Testis (tissue), 3 donors: ENCODE results near the gene RALGPS2. TPM values are rescaled to one million over a fixed set of nuclear protein-coding genes. Genes with fewer than 3 reads are reported as not detected.

Experiments
- DNase-seq: peaks from one replicate; pipeline ENCODE4 v3.0.0-alpha.2; 2019
- H3K27ac ChIP-seq, 2 donors: fragments of 200-600 bp; sonication (generic); one replicate each; pipeline ENCODE4 v1.5.1; 2019
- H3K27me3 ChIP-seq: fragments of 200-600 bp; sonication (generic); one replicate; pipeline ENCODE4 v1.5.1; 2019
- H3K36me3 ChIP-seq: fragments of 200-600 bp; sonication (generic); one replicate; pipeline ENCODE4 v1.5.1; 2017; ENCODE audit warnings: low read depth; ENCODE audit errors: missing control alignments
- H3K4me1 ChIP-seq: fragments of 200-600 bp; sonication (generic); one replicate; pipeline ENCODE4 v1.5.1; 2019
- H3K4me3 ChIP-seq, 2 donors: fragments of 200-600 bp; sonication (generic); one replicate each; pipeline ENCODE4 v1.5.1; 2017 to 2019
- H3K9me3 ChIP-seq: fragments of 200-600 bp; sonication (generic); one replicate; pipeline ENCODE4 v1.5.1; 2017
- CTCF ChIP-seq, 3 experiments: fragments of 450-650 bp in 2 of 3; fragments of 200-600 bp in 1 of 3; sonication (generic) in 1 of 3; IDR thresholded peaks; one replicate each; pipeline ENCODE4 v1.5.1; 2016 to 2019; ENCODE audit warnings: antibody characterized with exemption in 3 of 3, mild to moderate bottlenecking in 2 of 3, moderate library complexity in 1 of 3
- POLR2A ChIP-seq: fragments of 450-650 bp; IDR thresholded peaks from one replicate; pipeline ENCODE4 v1.6.1; 2017; ENCODE audit warnings: antibody characterized with exemption, mild to moderate bottlenecking, moderate library complexity
- WGBS, 2 donors: methylation state at CpG; one replicate each; pipeline ENCODE4 v1.1.5; 2018; 5-methylcytosine and 5-hydroxymethylcytosine counted together
- intact Hi-C: fragments of 100-400 bp; cut with DNase I; formaldehyde crosslinking; loops from one replicate; pipeline ENCODE4 v1.15.1; 2023; ENCODE audit warnings: low total_unique reads
- polyA plus RNA-seq: library from polyadenylated mRNA; stranded (reverse); fragments of 350-450 nt; fragmentation: Illumina TruSeq; extraction: RNeasy Lipid Tissue Mini Kit (QIAGEN cat#74804); gene quantifications from one replicate; pipeline ENCODE4 v1.2.3, GENCODE V29; 2014; ENCODE audit warnings: low read depth, low replicate concordance; ENCODE audit not compliant: insufficient read depth
- total RNA-seq, 2 donors: library from RNA; depleted of rRNA; stranded (reverse); fragments of >200 nt; gene quantifications; one replicate each; pipeline ENCODE4 v1.2.3, GENCODE V29; 2016

RALGPS2 gene
- total and polyA plus RNA-seq, 3 donors from 2014 or later = 56.3 to 224 (median 78.6) TPM

- 46 to 57% methylated on average over 5 of the region's 5 CpGs for WGBS, 2 donors
- intact Hi-C loops = no loop called here
- H3K9me3 ChIP-seq = no peaks in the 10 kb centered on the region
- TF ChIP-seq POLR2A (no peak), CTCF (IDR thresholded peaks at IDR 0.05) (no peak)
- no peaks in the 10 kb centered on the region for H3K27me3 ChIP-seq
- H3K4me1 ChIP-seq = peaks cover 26% of the 10 kb centered on the region
- DNase-seq = no peak
- peak overlapping the region in 1 of 2 donors; percentile 77 for H3K27ac ChIP-seq
- no peak overlapping the region for H3K4me3 ChIP-seq
- H3K36me3 ChIP-seq = no peaks in the 10 kb centered on the region
These were observed 208.1 kb downstream of the RALGPS2 start for GRCh38 chr1:178933105-178933561.

- intact Hi-C loops = no loop called here
- H3K4me3 ChIP-seq = no peak overlapping the region
- 70 to 79% methylated on average over 6 of the region's 6 CpGs for WGBS, 2 donors
- no peak for TF ChIP-seq POLR2A
- TF ChIP-seq CTCF (IDR thresholded peaks at IDR 0.05) = no peak
- no peaks in the 10 kb centered on the region for H3K9me3 ChIP-seq
- H3K27ac ChIP-seq = peak overlapping the region in 1 of 2 donors; percentile 77
- no peak for DNase-seq
- H3K36me3 ChIP-seq = no peaks in the 10 kb centered on the region
- H3K27me3 ChIP-seq = no peaks in the 10 kb centered on the region
- H3K4me1 ChIP-seq = peaks cover 34% of the 10 kb centered on the region
These were observed 208.9 kb downstream of the RALGPS2 start for GRCh38 chr1:178933709-178934490.

GRCh38 chr1:178934546-178934945 lies 209.5 kb downstream of the RALGPS2 start:
- H3K4me3 ChIP-seq = no peak overlapping the region
- no peak for TF ChIP-seq POLR2A
- no peak for TF ChIP-seq CTCF (IDR thresholded peaks at IDR 0.05)
- no peaks in the 10 kb centered on the region for H3K27me3 ChIP-seq
- 71 to 80% methylated on average over 3 of the region's 3 CpGs for WGBS, 2 donors
- H3K9me3 ChIP-seq = no peaks in the 10 kb centered on the region
- intact Hi-C loops = no loop called here
- no peaks in the 10 kb centered on the region for H3K36me3 ChIP-seq
- H3K27ac ChIP-seq = no peak overlapping the region
- H3K4me1 ChIP-seq = peaks cover 37% of the 10 kb centered on the region
- DNase-seq = no peak

GRCh38 chr1:178935610-178936009 lies 210.6 kb downstream of the RALGPS2 start:
- Histone ChIP-seq H3K27ac (no peak overlapping the region), H3K4me3 (no peak overlapping the region), H3K36me3 (no peaks in the 10 kb centered on the region), H3K4me1 (peaks cover 39% of the 10 kb centered on the region), H3K9me3 (no peaks in the 10 kb centered on the region), H3K27me3 (no peaks in the 10 kb centered on the region)
- TF ChIP-seq POLR2A (no peak), CTCF (IDR thresholded peaks at IDR 0.05) (no peak)
- intact Hi-C loops = no loop called here
- WGBS, 2 donors = 69% methylated on average over 5 of the region's 5 CpGs
- DNase-seq = no peak

- peaks cover 43% of the 10 kb centered on the region for H3K4me1 ChIP-seq
- WGBS, 2 donors = 43 to 47% methylated on average over 5 of the region's 5 CpGs
- H3K27me3 ChIP-seq = no peaks in the 10 kb centered on the region
- no peak for TF ChIP-seq POLR2A
- H3K36me3 ChIP-seq = no peaks in the 10 kb centered on the region
- intact Hi-C loops = no loop called here
- peak overlapping the region; percentile 57 to 75 for H3K27ac ChIP-seq
- no peak overlapping the region for H3K4me3 ChIP-seq
- no peaks in the 10 kb centered on the region for H3K9me3 ChIP-seq
- no peak for DNase-seq
These were observed 212.7 kb downstream of the RALGPS2 start for GRCh38 chr1:178937695-178938094.
